A549 (cell line): ENCODE measurements around the gene FRMD8. TPM values are rescaled to one million over a fixed set of nuclear protein-coding genes. Genes with fewer than 3 reads are reported as not detected.

Experiments used
- ATAC-seq, 2 experiments: fragments of 200-7000 bp in 1 of 2; fragments of >200 bp in 1 of 2; cut with Nextera tagmentation in 1 of 2; cut with Tn5 transposase in 1 of 2; 3 replicates each; pipeline versions ENCODE4 v1.8.0 to v1.9.1; 2018 to 2020; ENCODE audit warnings: mild to moderate bottlenecking in 1 of 2, moderate library complexity in 1 of 2
- CTCF ChIA-PET: fragments of 300-600 bp; sonication (Branson Sonifier 250); formaldehyde crosslinking; extraction: SDS; loops from one replicate; lab custom pipeline; 2021; ENCODE audit warnings: antibody characterized with exemption, inconsistent platforms; lab: Yijun Ruan, JAX
- POLR2A ChIA-PET: fragments of 350-600 bp; formaldehyde crosslinking; extraction: SDS; loops from one replicate; lab custom pipeline; 2021; ENCODE audit warnings: antibody characterized with exemption, inconsistent platforms; lab: Yijun Ruan, JAX
- DNase-seq, 2 experiments: peaks; one replicate each; pipeline versions ENCODE4 v3.0.0 to v3.0.0-alpha.2; 2011 to 2016; ENCODE audit warnings: low read depth in 1 of 2, low spot score in 1 of 2
- FAIRE-seq: peaks from 2 replicates; lab custom pipeline; 2011; peaks lifted over from hg19 to GRCh38; lab: Jason Lieb, UNC
- H3K27ac ChIP-seq, 2 experiments: fragments of >200 bp; sonication (Bioruptor Twin); formaldehyde crosslinking; 3 replicates each; pipeline ENCODE4 v1.5.1; 2016 to 2017
- H3K4me1 ChIP-seq: fragments of >200 bp; sonication (Bioruptor Twin); formaldehyde crosslinking; 3 replicates; pipeline ENCODE4 v1.6.1; 2016
- H3K4me2 ChIP-seq: fragments of >200 bp; sonication (Bioruptor Twin); formaldehyde crosslinking; 3 replicates; pipeline ENCODE4 v1.6.1; 2016
- H3K4me3 ChIP-seq: fragments of >200 bp; sonication (Bioruptor Twin); formaldehyde crosslinking; 3 replicates; pipeline ENCODE4 v1.5.1; 2016
- H3K9me3 ChIP-seq: fragments of >200 bp; sonication (Bioruptor Twin); formaldehyde crosslinking; 3 replicates; pipeline ENCODE4 v1.6.1; 2016
- ATOH8 ChIP-seq: fragments of 250-450 bp; sonication (Bioruptor Pico); IDR thresholded peaks from 2 replicates; pipeline ENCODE4 v1.5.0; 2020; ENCODE audit warnings: low read depth, mild to moderate bottlenecking, moderate library complexity
- CEBPB ChIP-seq, 2 experiments: fragments of >200 bp in 1 of 2; sonication (Bioruptor Twin) in 1 of 2; formaldehyde crosslinking in 1 of 2; IDR thresholded peaks; 2 replicates each; pipeline ENCODE4 v1.6.1; 2012 to 2016
- EHF ChIP-seq: fragments of 250-450 bp; sonication (Bioruptor Pico); IDR thresholded peaks from 2 replicates; pipeline ENCODE4 v1.5.0; 2020; ENCODE audit warnings: mild to moderate bottlenecking
- EHMT2 ChIP-seq: fragments of 200-600 bp; sonication (generic); IDR thresholded peaks from 2 replicates; pipeline ENCODE4 v1.6.1; 2016; ENCODE audit warnings: antibody characterized with exemption, low read depth, mild to moderate bottlenecking, moderate library complexity
- ELK1 ChIP-seq: fragments of 150-350 bp; IDR thresholded peaks from 2 replicates; pipeline ENCODE4 v1.6.1; 2014; ENCODE audit warnings: low read depth, mild to moderate bottlenecking, low read length
- FOSB ChIP-seq: fragments of 250-450 bp; sonication (Bioruptor Pico); IDR thresholded peaks from 2 replicates; pipeline ENCODE4 v1.5.0; 2020; ENCODE audit warnings: mild to moderate bottlenecking, moderate library complexity
- FOXS1 ChIP-seq: fragments of 250-450 bp; sonication (Bioruptor Pico); IDR thresholded peaks from 2 replicates; pipeline ENCODE4 v1.5.0; 2020; ENCODE audit warnings: mild to moderate bottlenecking, moderate library complexity
- GATA3 ChIP-seq: IDR thresholded peaks from 2 replicates; pipeline ENCODE4 v1.6.1; 2012; ENCODE audit warnings: borderline replicate concordance
- HES2 ChIP-seq: fragments of >200 bp; sonication (Bioruptor Twin); formaldehyde crosslinking; IDR thresholded peaks from 2 replicates; pipeline ENCODE4 v1.6.1; 2016
- HOXB5 ChIP-seq: fragments of 250-450 bp; sonication (Bioruptor Pico); IDR thresholded peaks from 2 replicates; pipeline ENCODE4 v1.5.0; 2020; ENCODE audit warnings: mild to moderate bottlenecking, moderate library complexity
- JUN ChIP-seq, 2 experiments: fragments of >200 bp; sonication (Bioruptor Twin); formaldehyde crosslinking; IDR thresholded peaks; 2 replicates in 1 of 2; 3 replicates in 1 of 2; pipeline ENCODE4 v1.6.1; 2016 to 2017
- KDM5A ChIP-seq: fragments of 200-600 bp; sonication (generic); IDR thresholded peaks from 2 replicates; pipeline ENCODE4 v1.6.1; 2016; ENCODE audit warnings: antibody characterized with exemption, mild to moderate bottlenecking
- MAX ChIP-seq: IDR thresholded peaks from 2 replicates; pipeline ENCODE4 v1.6.1; 2012
- MAZ ChIP-seq: fragments of 150-350 bp; IDR thresholded peaks from 2 replicates; pipeline ENCODE4 v1.6.1; 2014; ENCODE audit warnings: antibody characterized with exemption, low read depth, low read length, borderline replicate concordance
- POLR2A ChIP-seq: IDR thresholded peaks from 2 replicates; pipeline ENCODE4 v1.6.1; 2012; ENCODE audit warnings: mild to moderate bottlenecking, low read length
- RARB ChIP-seq: fragments of 250-450 bp; sonication (Bioruptor Pico); IDR thresholded peaks from 2 replicates; pipeline ENCODE4 v1.8.0; 2021; ENCODE audit warnings: mild to moderate bottlenecking, moderate library complexity
- RCOR1 ChIP-seq: fragments of 150-350 bp; IDR thresholded peaks from 2 replicates; pipeline ENCODE4 v1.6.1; 2014; ENCODE audit warnings: antibody characterized with exemption, low read length, low read depth
- RNF2 ChIP-seq: fragments of 200-600 bp; sonication (generic); IDR thresholded peaks from 2 replicates; pipeline ENCODE4 v1.6.1; 2016; ENCODE audit warnings: low read depth, mild to moderate bottlenecking, antibody characterized with exemption, moderate library complexity, borderline replicate concordance
- SMC3 ChIP-seq: fragments of >200 bp; sonication (Bioruptor Twin); formaldehyde crosslinking; IDR thresholded peaks from 3 replicates; pipeline ENCODE4 v1.6.1; 2018; ENCODE audit warnings: inconsistent platforms
- TP53 ChIP-seq: fragments of 250-450 bp; sonication (Bioruptor Pico); IDR thresholded peaks from 2 replicates; pipeline ENCODE4 v1.5.0; 2021; ENCODE audit warnings: mild to moderate bottlenecking, moderate library complexity
- ZSCAN20 ChIP-seq: fragments of 250-450 bp; sonication (Bioruptor Pico); IDR thresholded peaks from 2 replicates; pipeline ENCODE4 v1.8.0; 2022; ENCODE audit warnings: mild to moderate bottlenecking, moderate library complexity
- WGBS: methylation state at CpG from one replicate; pipeline ENCODE4 v1.1.6; 2017; ENCODE audit errors: missing lambda C conversion rate; 5-methylcytosine and 5-hydroxymethylcytosine counted together
- polyA plus RNA-seq, 4 experiments: library from polyadenylated mRNA; depleted of rRNA in 3 of 4; stranded (reverse); fragments of >200 nt; fragmentation: RNase III in 1 of 4; extraction: RNeasy Plus Mini Kit Qiagen cat#74134 plus additional on column Dnase treatment in 1 of 4; gene quantifications; 2 replicates in 3 of 4; 3 replicates in 1 of 4; pipeline ENCODE4 v1.2.3, GENCODE V29; 2011 to 2017

The FRMD8 gene
- polyA plus RNA-seq, 2 of the 4 experiments (the other 2 are of a cell fraction), result 12.9 to 20.0 TPM

- H3K9me3 ChIP-seq, result no peaks in the 10 kb centered on the region
- peaks cover 94% of the 10 kb centered on the region for H3K4me1 ChIP-seq
- TF ChIP-seq MAZ (no peak), GATA3 (no peak), FOXS1 (CRISPR knock-in tag) (no peak), POLR2A (no peak), ZSCAN20 (CRISPR knock-in tag) (no peak), JUN (IDR thresholded peaks at IDR 0.05) (peak in 1 of 2 experiments; percentile 6; a peak in 1 of 5 replicates), CEBPB (IDR thresholded peaks at IDR 0.05) (no peak), HES2 (no peak), ATOH8 (CRISPR knock-in tag) (no peak)
- TF ChIP-seq, all 56 proteins: peak for 1
- POLR2A ChIA-PET, result interaction anchor here (0.6 to 6.9 kb wide), 5 partner anchors 20 to 65 kb away, joined by 3 to 68 read pairs (median 4); partner anchors contain the start of genes MALAT1 and NEAT1
- 79% methylated on average over 9 of the region's 9 CpGs for WGBS
- Histone ChIP-seq H3K4me3 (no peak overlapping the region), H3K4me2 (0 out of 3 replicates have a peak overlapping the region, but pooled peaks have one; percentile 1), H3K27ac (peak overlapping the region in 1 of 2 experiments; percentile 81; a peak in 3 of 6 replicates)
- CTCF ChIA-PET, result interaction anchor here (1.1 to 5.4 kb wide), 4 partner anchors 26 to 67 kb away, joined by 3 to 36 read pairs (median 14); no protein-coding TSS in a partner anchor
- peak in 1 of 2 experiments; percentile 37 for DNase-seq
- ATAC-seq, result no peak
- FAIRE-seq, result no peak
Observed at GRCh38 chr11:65442842-65443331, 56.5 kb downstream of the FRMD8 start.

GRCh38 chr11:65444314-65445051 is 58.0 kb downstream of the FRMD8 start:
- CTCF ChIA-PET, result interaction anchor here (0.9 to 5.4 kb wide), 7 partner anchors 16 to 66 kb away, joined by 3 to 36 read pairs (median 8); no protein-coding TSS in a partner anchor
- no peak for FAIRE-seq
- TF ChIP-seq RCOR1 (no peak), MAX (no peak), FOSB (CRISPR knock-in tag) (peak; percentile 22; the same call in 1 of the 2 replicates), TP53 (CRISPR knock-in tag) (peak; percentile 71), ELK1 (no peak), KDM5A (no peak), RARB (CRISPR knock-in tag) (peak; percentile 64; the same call in 1 of the 2 replicates), SMC3 (no peak), EHF (CRISPR knock-in tag) (no peak), RNF2 (no peak), HOXB5 (no peak), EHMT2 (no peak)
- 88% methylated on average over 12 of the region's 14 CpGs for WGBS
- no peaks in the 10 kb centered on the region for H3K9me3 ChIP-seq
- no peak for DNase-seq
- peak; percentile 0 to 2; a peak in 4 of 6 replicates for ATAC-seq
- POLR2A ChIA-PET, result interaction anchor here (1.0 to 6.9 kb wide), 13 partner anchors 8 to 111 kb away, joined by 3 to 68 read pairs (median 4); partner anchors contain the start of genes DPF2, MALAT1 and SCYL1
- H3K4me3 ChIP-seq, result no peak overlapping the region
- H3K27ac ChIP-seq, result peak overlapping the region; percentile 43 to 81; a peak in 4 of 6 replicates
- H3K4me1 ChIP-seq, result peaks cover 95% of the 10 kb centered on the region
- 0 out of 3 replicates have a peak overlapping the region, but pooled peaks have one; percentile 7 for H3K4me2 ChIP-seq
